HG02885 (cell line): ENCODE results near the gene PRDM8.
A peak's percentile ranks its signal among the peaks of the same experiment; 100 is the strongest.

Experiments used
- ATAC-seq: cut with Tn5 transposase; IDR thresholded peaks from one replicate; pipeline ENCODE4 v1.9.1; 2021; ENCODE audit warnings: mild to moderate bottlenecking; ENCODE audit not compliant: unreplicated experiment, poor library complexity

PRDM8 gene

DNA sequence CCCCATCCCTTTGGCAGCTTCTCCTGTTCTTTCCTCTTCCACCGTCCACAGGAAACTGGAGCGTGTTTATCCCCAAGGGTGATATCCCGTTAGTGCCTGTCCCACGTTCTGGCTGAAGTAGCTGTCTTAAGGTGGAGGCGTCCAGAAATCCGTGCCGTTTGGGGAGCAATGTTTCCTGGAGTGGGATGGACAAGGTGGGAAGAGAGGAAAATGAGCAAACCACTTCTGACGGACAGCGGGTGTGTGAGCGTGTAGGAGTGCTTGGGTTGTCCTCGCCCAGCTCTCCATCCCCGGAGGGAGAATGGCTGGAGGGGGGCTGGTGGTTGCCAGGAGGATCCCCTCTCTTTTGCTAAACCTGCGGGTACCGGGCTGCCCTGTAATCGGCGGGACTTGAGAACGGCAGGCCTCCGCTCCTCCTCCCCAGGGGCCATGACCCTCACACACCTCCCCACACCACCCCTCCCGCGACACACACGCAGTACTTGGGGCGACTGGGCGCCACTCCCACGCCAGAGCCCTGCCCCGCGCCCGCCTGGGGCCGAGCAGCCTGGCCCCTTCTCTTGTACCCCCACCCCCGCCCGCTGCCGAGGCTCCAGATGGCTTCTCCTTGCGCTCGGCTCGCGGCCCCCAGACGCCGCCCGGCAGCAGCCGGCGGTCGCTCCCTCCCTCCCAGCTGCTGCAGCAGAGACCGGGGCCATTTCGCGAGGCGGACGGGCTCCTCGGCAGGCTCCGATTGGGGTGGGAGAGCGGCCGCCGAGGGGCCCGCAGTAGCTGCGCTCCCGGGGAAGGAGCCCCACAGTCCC is 13.9 kb upstream of the PRDM8 start:
- ATAC-seq: peak; percentile 56

DNA sequence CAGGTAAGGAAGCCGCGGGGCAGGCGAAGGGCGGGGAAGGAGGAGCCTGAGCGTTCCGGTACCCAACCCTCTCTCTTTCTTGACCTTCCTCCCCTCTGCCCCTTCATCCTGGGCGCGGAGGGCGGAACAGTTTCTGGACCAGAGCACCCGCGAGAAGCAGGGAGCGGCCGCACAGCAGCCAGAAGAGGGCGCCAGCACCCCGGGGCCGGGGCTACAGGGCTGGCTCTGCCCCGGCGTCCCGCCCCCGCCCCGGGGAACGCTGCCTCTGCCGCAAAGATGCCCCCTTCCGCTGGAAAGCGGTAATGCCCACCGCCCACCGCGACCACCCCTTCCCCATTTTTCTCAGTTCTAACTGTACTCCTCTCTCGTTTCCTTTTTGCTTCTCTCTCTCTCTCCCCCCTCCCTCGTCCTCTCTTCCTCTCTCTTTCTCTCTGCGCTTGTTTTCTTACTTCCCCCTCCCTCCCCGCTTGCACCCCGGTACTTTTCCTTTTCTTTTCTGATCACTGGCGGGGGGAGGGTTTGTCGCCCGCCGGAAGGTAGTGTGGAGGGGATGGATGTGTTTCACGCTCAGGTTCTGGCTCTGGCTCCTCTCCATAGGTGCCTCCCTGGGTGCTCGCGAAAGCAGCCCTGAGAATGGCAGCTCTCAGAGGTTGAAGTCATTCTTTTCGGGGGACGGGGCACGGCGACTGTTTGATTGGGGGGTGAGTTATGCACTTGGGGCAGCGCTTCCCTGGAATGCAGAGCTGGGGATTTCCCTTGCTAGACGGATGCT is 13.1 kb upstream of the PRDM8 start:
- ATAC-seq: peak; percentile 92

DNA sequence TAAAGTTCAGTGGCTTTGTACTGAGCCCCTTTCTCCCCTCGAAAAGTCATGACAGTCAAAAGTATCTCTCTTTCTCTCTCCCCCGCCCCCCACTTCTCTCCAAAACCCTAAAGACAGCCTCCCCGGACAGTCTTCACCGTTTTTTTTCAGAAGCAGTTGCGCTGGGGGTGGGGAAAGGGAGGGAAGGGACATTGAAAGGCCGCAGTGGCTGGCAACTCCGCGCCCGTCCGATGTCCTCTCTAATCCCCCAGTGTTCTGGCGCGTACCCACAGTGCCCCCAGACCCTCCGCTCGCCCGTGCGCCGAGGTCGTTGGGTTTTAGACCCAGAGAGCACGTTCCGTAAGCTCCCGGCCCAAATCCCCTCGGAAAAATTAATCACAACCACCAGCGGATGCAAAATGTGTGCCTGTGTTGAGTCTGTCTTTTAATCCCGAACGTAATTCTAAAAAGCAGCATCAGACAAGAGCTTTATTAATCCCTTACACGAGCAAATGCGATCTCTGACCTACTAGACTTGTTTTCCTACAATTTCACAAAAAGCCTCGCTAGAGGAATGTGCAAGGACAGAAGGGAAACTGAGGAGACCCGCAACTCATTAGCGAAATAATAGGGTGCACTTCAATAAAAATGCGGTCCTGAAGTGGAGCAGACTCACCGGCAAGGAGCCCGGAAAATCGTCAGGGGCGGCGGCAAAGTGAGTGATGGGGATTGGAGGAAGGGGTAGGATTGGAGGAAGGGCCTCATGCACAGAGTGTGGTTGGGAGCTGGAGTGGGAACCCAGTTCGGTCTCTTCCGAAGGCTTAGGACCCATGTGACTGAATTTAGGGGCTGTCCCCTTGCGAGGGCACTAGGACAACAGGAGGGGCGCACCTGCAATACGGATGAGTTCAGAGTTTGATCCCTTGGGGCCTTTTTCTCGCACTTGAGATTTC is 12.2 kb upstream of the PRDM8 start:
- no peak for ATAC-seq

DNA sequence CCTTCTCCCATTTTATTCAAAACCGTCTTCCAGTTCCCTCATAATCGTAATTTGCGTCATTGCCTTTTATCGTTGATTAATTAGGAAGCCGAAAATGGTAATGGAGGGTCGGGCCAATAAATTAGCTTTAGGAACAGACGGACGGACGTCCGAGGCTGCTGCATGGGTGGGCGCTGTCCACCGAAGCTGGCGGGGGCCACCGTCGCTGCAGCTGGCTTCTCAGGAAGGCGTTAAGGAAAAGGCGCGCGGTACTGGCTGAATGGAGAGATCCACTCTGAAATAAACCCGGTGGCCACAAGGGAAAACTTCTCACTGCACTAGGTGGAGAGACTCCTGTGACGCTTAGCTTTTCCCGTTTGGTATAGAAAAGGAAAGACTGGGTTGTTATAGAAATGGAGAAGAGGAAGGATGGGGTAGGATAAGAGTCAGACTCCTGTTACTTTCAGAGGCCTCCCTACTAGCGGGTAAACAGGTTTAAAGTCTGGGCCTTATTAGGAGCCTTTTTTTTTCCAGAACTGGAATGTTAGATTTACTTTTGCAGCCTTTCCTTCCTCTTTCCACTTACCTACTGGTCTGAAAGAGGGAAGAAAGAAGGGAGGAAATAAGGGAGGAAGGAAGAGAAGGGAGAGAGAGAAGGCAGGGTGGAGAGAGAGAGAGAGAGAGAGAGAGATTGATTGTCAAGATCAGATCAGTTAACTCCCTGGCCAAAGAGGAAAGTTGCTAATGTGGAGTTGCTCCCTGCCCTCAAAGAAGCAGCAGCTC is 11.3 kb upstream of the PRDM8 start:
- no peak for ATAC-seq

DNA sequence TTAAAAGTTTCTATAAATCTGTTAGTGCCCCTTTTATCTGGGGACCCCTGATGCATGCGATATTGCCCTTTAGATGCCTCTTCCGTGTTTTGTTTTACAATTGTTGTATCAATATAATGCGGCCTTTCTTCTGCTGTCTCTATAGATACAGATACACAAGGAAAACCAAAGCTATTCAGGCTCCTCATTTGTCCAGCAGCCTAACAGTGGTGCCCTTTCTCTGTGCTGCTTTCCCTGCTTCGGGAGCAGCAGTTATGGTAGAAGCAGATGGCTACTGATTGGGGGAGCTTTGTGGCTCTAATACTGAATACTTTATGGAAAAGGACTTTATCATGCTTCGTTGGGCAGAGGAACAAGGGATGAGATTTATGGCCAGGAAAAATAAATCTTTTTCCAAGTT is 10.6 kb upstream of the PRDM8 start:
- ATAC-seq: no peak

DNA sequence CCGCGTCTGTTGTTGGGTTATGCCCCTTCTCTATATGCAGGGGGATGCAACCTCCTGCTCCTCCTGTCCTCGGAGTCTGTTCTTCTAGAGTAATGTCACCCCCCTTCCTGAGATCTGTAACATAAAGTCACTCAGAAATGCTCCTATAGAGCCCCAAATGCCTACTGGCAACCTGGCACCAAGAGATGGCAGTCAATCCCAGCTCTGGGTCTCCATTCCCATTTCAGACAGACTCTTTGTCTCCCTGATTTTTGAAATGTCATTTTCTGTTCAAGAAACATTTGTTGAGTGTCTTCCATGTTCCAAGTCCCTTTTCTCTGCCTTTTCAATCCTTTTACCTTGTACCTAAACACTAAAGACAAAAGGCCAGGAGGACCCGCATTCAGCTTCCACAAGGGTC is 9.6 kb upstream of the PRDM8 start:
- no peak for ATAC-seq

DNA sequence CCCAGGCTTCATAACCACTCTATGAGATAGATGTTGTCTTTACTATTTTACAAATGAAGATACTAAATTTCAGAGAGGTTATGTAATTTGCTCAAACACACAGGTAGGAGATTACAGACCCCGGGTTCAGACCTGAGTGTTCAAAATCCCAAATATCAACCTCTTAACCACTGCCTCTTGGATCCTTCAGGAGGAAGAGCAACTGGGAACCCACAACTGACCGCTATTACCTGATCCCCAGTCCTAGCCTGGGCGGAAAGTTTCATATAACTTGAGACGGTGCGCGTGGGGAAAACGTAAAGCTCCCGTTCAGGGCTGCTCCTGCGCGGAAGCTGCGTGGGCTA is 8.9 kb upstream of the PRDM8 start:
- no peak for ATAC-seq

DNA sequence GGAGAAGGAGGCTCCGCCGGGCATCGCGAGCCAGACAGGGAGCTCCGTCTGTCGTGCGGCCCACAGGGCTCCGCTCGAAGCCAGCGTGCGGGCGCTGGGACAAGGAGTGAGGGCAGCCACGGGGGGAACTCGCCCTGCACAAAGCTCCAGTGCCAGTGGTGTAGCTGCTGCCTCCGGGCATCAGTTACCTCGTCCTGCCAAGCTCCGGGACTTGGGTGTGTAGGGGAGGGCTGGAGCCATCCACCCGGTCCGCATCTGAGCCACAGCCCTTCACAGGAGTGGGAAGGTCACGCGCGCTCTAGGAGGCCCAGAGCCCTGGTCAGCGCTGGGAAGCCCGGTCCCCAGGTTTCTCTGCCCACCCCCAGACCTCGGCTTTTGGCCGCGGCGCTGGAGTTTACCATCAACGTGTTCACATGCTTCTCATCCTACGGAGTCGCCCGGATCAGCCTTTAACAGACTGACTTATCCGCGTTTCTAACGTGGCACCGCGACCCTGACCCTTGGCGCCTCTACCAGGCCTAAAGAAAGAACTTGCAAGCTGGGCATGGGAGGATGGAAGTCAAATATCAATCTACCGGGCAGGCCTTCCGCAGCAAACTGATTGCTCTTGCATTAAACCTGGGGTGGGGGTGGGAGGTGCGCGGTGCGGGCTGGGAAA is 8.4 kb upstream of the PRDM8 start:
- no peak for ATAC-seq

DNA sequence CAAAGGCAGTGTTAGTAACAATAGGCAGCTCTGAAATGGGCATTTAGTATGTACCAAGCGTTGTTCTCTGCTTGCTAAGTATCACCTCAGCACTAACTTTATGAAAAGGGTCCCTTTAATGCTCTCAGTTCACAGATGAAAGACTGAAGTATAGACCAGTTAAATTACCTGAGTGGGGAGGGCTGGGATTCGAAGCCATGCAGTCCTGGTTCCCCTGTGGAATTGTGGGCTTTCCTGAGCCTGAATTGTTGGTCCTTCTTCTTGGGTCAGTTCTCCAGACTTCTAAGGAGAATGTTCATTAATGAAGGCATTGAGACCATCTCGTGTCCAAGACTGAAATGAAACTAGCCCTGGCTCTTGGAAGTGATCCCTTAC is 7.7 kb upstream of the PRDM8 start:
- no peak for ATAC-seq

DNA sequence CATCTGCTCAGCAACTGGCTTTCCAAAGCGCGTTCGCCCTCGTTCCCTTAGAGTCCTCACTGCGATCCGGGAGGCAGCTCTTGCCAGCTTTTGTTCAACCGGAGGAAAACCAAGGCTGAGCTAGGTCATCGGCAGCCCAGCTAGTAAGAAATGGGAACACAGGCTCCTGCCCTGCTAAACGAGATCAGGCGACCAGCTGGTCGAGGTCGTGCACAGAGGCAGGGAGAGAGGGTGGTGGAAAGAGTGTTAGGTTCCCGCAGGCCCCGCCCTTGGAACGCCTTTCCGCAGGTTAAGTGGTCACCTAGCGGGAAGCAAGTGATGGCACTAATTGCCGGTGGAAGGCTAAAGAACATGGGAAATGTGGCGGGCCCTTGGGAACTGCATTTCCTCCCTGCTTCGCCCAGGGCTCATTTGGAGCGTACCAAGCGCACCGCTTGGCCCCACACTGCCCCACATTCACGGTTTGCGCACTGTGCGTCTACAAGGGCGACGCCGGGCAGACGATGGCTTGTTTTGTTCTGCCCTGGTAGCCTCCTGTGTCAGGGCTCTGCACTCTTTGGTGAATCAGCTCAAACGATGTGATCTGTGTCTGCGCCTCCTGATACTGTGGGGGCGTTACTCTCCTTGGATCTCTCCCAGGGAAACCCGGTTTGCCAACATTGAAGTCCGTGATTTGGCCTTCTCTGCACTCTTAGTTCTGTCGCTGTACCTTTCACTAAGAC is 7.2 kb upstream of the PRDM8 start:
- no peak for ATAC-seq

DNA sequence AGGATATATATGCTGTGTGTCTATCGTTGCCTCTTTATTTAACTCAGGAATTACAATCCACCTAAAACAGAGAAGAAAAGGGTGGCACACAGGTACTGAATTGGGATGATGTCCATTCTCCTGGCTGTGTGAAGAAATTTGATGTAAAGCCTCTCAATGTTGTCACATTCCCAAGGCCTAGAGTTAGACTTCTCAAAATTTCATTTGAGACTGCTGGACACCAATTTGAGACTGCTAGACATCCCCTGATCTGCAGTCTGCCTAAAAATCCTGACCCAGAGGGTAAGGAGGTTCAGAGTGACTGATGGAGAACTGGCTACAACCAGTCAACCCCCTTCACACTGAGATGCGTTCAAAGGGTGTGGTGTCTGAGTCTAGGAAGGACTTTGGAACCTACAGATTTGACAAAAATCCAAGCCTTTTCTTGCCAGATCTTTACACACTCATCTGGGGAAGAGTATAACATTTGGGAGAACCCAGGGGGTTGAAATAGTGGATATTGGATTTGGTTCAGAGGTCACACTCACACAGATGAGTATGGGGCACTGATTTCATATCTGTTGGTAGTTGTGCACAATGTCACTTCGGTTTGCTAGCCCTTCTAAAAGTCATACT is 4.9 kb upstream of the PRDM8 start:
- no peak for ATAC-seq

DNA sequence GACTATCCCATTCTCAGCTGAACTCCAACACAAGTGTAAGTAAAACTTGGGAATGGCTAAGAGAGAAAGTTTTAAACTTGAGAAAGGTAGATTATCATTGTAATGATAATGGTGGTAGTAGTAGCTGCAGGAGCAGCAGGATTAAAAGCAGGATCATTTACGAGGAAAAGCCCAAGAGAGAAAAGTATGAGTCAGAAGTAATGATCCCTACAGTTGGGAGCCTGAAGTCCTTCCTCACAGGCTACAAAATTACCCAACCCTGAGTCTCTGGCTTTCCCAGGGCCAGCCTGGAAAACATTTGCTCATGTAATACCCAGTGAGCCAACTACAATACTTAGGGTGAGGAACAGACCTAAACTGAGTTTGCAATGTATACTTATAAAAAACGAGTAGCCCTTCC is 4.4 kb upstream of the PRDM8 start:
- no peak for ATAC-seq

DNA sequence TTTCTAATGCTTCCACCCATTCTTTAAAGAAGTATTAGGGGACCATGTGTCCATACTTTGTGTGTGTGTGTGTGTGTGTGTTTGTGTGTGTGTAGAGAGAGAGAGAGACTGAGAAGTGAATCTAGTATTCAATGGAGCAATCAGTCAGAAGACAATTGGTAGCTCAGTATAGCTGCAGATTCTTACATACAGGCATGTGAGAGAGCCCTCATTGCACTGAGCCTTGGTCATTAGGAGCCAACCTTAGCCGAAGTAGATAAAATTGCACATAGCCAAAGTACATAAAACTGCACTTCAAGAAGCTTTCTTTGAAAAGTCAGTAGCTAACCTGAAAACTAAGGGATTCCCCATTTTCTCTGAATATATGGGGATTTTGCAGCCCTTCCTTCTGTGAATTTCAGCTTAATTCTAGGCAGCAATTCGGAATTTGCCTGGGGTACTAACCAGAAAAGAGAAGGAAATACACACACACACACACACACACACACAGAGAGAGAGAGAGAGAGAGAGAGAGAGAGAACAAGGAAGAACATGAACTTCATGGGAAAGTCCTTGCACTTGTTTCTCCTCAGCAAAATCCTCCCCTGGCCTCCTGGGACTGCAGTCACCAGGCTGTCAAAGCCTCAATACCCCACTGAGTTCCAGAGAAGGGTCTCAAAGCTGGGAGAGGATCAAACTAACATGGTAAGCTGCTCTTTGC is 1.7 kb upstream of the PRDM8 start:
- no peak for ATAC-seq

DNA sequence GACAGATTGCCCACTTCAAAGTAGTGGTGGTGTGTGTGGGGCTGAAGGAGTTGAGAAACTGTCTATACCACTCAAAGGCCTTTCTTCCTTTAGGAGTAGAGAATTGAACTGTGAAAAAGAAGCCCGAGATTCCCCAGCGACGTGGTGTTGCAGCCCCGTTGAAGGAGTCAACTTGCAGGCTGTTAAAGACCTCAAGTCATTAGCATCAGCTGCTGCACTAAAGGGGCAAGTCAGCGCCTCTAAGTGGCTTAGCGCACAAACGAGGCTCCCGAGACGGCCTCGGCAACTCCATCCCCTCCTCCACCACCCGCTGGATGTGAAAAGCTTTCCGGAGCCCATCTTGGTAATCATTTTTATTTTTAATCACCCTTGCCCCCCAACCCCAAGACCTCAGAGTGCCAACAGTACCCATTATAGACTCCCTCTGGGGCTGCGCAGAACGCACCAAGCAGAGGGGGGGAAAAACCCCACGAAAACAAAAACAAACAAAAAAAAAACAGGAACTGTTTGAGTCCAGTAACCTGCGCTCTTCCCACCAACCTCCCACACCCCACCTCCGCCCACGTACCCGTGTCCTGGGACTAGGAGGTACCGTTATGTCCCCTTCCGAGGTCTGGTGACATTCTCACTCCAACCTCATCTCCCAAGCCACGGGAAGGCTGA is 913 bp upstream of the PRDM8 start:
- no peak for ATAC-seq

DNA sequence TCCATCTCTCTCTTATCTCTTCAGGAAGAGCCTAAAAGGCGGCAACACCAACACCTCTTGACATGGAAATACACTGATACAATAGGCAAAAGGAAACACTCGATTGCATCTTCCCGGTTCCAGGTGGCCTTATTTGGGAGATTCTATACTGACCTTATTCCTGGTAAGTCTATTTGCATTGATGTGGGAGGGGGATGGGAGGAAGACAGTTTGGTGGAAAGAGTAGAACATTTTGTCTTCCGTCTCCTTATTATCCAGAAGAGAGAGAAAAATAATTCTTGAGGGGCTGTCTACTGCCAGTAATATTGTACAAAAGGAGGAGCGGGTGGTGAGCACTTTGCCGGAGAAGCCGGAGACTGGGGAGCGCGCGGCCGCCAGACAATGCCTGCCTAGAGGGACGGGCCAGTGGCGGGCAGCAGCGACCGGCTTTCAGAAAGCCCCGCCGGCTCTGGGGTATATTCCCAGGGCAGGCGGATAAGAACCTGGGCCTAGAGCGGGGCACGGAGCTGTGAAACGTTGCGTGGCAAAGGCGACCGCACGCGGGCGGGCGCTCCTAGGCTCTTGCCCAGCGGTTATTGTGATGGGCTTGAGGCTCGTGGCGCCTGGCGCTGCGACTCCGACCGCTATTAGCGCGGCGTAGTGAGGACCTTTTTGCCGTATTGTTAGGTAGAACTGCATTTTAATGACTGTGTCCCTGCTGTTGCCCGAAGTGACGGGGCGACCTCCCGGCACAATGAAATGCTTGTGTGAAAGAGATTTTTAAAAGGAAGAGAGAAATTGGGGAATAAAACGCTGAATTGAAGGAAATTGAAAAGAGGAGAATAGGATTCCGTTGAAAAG is 518 bp downstream of the PRDM8 start:
- no peak for ATAC-seq

DNA sequence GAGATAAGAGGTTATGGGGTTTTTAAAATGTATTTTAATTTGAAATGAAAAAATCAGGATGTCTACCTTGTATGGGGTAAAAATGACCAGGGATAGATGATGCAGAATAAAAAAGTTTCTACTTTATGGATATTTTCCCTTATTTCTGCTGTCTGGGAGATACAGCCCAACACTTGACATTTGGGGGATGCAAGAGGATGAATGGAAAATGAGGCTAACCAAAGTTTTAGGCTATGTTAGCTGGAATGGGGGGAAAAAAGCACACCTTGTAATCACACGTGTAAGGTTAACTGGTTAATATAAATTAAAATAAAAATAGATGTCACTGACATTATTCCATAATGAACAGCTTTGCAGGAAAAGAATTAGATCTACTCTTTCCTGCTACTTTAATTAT is 1.1 kb downstream of the PRDM8 start:
- ATAC-seq: no peak
